ENCODE results near the gene ADGRG1.

ADGRG1 gene

GRCh38 chr16:57624806-57625500, 3.5 kb upstream of the ADGRG1 start:
- no peak for TF ChIP-seq CTCF (IDR thresholded peaks at IDR 0.05; ENCODE audit: insufficient read depth, low read depth, low read length, missing control alignments)
- H3K4me3 ChIP-seq (ENCODE audit: low read length), result no peak overlapping the region
- DNase-seq (ENCODE audit: low read depth), result no peak

GRCh38 chr16:57626420-57627170, 1.8 kb upstream of the ADGRG1 start:
- H3K4me3 ChIP-seq (ENCODE audit: low read length), result no peak overlapping the region
- no peak for TF ChIP-seq CTCF (IDR thresholded peaks at IDR 0.05; ENCODE audit: insufficient read depth, low read depth, low read length, missing control alignments)
- DNase-seq (ENCODE audit: low read depth), result no peak

- no peak for TF ChIP-seq CTCF (IDR thresholded peaks at IDR 0.05; ENCODE audit: insufficient read depth, low read depth, low read length, missing control alignments)
- no peak overlapping the region for H3K4me3 ChIP-seq (ENCODE audit: low read length)
- DNase-seq (ENCODE audit: low read depth), result peak; percentile 75
Measured at GRCh38 chr16:57627184-57627871, 1.1 kb upstream of the ADGRG1 start.

- no peak for DNase-seq (ENCODE audit: low read depth)
- H3K4me3 ChIP-seq (ENCODE audit: low read length), result peak overlapping the region; percentile 60
- TF ChIP-seq CTCF (IDR thresholded peaks at IDR 0.05; ENCODE audit: insufficient read depth, low read depth, low read length, missing control alignments), result no peak
Measured at GRCh38 chr16:57628783-57629293, 408 bp downstream of the ADGRG1 start.

- H3K4me3 ChIP-seq (ENCODE audit: low read length), result peak overlapping the region; percentile 60
- no peak for DNase-seq (ENCODE audit: low read depth)
- no peak for TF ChIP-seq CTCF (IDR thresholded peaks at IDR 0.05; ENCODE audit: insufficient read depth, low read depth, low read length, missing control alignments)
Measured at GRCh38 chr16:57629516-57630406, 1.3 kb downstream of the ADGRG1 start.

GRCh38 chr16:57630407-57630797, 2.0 kb downstream of the ADGRG1 start:
- no peak for DNase-seq (ENCODE audit: low read depth)
- no peak for TF ChIP-seq CTCF (IDR thresholded peaks at IDR 0.05; ENCODE audit: insufficient read depth, low read depth, low read length, missing control alignments)
- H3K4me3 ChIP-seq (ENCODE audit: low read length), result no peak overlapping the region

Data from epithelial cell of esophagus (primary cell).